ENCODE measurements around the gene ACOX1.
A peak's percentile ranks its signal among the peaks of the same experiment; 100 is the strongest.

The ACOX1 gene

DNA sequence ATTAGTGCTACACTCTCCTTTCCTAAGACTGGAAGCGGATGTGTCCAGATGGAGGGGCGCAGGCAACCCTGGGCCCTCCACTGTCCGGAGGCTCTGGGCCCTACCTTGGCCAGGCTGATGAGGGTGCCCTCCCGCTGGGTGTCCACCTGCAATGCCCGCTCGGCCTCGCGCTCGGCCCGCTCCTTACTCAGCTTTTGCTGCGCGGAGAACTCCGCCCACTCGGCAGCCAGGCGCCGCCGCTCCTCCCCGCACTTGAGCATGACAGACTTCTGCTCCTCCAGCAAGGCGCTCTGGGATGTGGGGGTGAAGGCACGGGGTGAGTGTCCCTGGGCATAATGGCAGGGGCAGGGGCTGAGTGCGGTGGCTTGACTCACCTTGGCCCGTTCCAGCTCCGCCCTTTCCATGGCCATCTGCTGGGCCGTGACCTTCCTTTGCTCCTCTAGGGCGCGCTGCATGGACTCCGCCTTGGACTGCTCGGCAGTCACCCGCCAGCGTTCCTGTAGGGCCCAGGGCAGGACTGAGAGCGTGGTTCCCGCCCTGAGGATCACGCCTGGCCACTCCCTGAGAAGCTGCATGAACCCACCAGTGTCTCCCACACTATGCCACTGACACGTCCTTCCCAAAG lies 64.2 kb downstream of the ACOX1 start:
- H3K27ac ChIP-seq (ENCODE audit: extremely low read depth, low read depth, low read length) = no peak overlapping the region
- H3K9me3 ChIP-seq (ENCODE audit: control insufficient read depth, insufficient read depth, low read depth, low read length) = no peaks in the 10 kb centered on the region
- CTCF ChIA-PET = interaction anchor here (0.9 to 3.2 kb wide), 4 partner anchors 9 to 85 kb away, joined by 3 to 16 read pairs (median 8); partner anchors contain the start of genes CDK3 and MRPL38
- H3K4me1 ChIP-seq (ENCODE audit: control insufficient read depth, insufficient read depth, low read length) = no peaks in the 10 kb centered on the region
- no peak overlapping the region for H3K4me3 ChIP-seq (ENCODE audit: low read depth, low read length)
- H3K36me3 ChIP-seq (ENCODE audit: control insufficient read depth in 2 of 2, insufficient read depth in 1 of 2, low read length in 2 of 2) = peaks cover 25 to 77% of the 10 kb centered on the region in 2 experiments; a peak in 2 of 3 replicates
- TF ChIP-seq GLIS2 (tag by site-specific recombination; IDR thresholded peaks at IDR 0.05) = 0 out of 2 replicates have a peak, but pooled peaks have one; percentile 4
- no peak for TF ChIP-seq ZNF184 (tag by site-specific recombination; IDR thresholded peaks at IDR 0.05)
- no peak for TF ChIP-seq ZNF571 (tag by site-specific recombination; IDR thresholded peaks at IDR 0.05)
- TF ChIP-seq, protein P1, sequence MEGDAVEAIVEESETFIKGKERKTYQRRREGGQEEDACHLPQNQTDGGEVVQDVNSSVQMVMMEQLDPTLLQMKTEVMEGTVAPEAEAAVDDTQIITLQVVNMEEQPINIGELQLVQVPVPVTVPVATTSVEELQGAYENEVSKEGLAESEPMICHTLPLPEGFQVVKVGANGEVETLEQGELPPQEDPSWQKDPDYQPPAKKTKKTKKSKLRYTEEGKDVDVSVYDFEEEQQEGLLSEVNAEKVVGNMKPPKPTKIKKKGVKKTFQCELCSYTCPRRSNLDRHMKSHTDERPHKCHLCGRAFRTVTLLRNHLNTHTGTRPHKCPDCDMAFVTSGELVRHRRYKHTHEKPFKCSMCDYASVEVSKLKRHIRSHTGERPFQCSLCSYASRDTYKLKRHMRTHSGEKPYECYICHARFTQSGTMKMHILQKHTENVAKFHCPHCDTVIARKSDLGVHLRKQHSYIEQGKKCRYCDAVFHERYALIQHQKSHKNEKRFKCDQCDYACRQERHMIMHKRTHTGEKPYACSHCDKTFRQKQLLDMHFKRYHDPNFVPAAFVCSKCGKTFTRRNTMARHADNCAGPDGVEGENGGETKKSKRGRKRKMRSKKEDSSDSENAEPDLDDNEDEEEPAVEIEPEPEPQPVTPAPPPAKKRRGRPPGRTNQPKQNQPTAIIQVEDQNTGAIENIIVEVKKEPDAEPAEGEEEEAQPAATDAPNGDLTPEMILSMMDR (tag by site-specific recombination; IDR thresholded peaks at IDR 0.05) = no peak
- no peak for TF ChIP-seq ZNF121 (tag by site-specific recombination; IDR thresholded peaks at IDR 0.05)
- POLR2A ChIA-PET = interaction anchor here (1.2 to 1.6 kb wide), 3 partner anchors 10 to 21 kb away, joined by 3 to 5 read pairs (median 3); partner anchors contain the start of genes MRPL38 and TRIM65

DNA sequence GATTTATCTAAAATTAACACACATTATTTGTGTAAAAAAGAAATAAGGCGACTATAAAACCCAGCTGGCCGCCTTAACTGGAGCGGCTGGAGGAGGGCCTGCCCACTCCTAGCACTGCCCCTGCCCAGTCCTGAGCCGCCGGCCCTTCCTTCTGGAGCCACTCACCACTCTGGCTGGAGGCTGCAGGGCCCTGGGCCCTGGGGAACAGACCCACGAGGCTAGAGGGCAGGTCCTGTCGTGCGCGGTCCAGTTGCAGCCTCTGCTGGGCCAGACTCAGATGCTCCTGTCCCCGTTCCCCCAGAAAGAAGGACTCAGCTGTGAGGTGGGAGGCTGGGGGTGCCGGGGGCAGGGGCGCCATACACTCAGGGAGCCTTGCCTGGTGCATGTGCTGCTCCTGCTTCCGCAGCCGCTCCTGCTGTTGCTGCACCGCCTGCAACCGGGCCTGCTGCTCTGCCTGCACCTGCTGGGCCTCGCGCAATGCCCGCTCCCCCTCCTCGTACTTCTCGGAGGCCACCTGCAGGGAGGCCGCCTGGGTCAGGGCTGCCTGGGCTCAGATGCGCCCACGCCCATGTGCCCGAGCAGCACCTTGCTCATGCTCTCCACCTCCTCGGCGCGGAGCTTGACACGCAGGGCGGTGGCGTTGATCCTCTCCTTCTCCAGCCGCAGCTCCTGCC lies 65.3 kb downstream of the ACOX1 start:
- no peak for TF ChIP-seq ZNF19 (tag by site-specific recombination; IDR thresholded peaks at IDR 0.05; ENCODE audit: low read depth)
- no peak for TF ChIP-seq ZNF571 (tag by site-specific recombination; IDR thresholded peaks at IDR 0.05)
- TF ChIP-seq ZFP3 (tag by site-specific recombination; IDR thresholded peaks at IDR 0.05; ENCODE audit: low read depth) = no peak
- TF ChIP-seq, protein P2, sequence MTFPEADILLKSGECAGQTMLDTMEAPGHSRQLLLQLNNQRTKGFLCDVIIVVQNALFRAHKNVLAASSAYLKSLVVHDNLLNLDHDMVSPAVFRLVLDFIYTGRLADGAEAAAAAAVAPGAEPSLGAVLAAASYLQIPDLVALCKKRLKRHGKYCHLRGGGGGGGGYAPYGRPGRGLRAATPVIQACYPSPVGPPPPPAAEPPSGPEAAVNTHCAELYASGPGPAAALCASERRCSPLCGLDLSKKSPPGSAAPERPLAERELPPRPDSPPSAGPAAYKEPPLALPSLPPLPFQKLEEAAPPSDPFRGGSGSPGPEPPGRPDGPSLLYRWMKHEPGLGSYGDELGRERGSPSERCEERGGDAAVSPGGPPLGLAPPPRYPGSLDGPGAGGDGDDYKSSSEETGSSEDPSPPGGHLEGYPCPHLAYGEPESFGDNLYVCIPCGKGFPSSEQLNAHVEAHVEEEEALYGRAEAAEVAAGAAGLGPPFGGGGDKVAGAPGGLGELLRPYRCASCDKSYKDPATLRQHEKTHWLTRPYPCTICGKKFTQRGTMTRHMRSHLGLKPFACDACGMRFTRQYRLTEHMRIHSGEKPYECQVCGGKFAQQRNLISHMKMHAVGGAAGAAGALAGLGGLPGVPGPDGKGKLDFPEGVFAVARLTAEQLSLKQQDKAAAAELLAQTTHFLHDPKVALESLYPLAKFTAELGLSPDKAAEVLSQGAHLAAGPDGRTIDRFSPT (tag by site-specific recombination; IDR thresholded peaks at IDR 0.05) = no peak
- no peak for TF ChIP-seq ZIC2 (tag by site-specific recombination; IDR thresholded peaks at IDR 0.05)
- TF ChIP-seq, protein P3, sequence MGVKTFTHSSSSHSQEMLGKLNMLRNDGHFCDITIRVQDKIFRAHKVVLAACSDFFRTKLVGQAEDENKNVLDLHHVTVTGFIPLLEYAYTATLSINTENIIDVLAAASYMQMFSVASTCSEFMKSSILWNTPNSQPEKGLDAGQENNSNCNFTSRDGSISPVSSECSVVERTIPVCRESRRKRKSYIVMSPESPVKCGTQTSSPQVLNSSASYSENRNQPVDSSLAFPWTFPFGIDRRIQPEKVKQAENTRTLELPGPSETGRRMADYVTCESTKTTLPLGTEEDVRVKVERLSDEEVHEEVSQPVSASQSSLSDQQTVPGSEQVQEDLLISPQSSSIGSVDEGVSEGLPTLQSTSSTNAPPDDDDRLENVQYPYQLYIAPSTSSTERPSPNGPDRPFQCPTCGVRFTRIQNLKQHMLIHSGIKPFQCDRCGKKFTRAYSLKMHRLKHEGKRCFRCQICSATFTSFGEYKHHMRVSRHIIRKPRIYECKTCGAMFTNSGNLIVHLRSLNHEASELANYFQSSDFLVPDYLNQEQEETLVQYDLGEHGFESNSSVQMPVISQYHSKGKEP (tag by site-specific recombination; IDR thresholded peaks at IDR 0.05) = peak; percentile 57; the same call in 1 of the 2 replicates
- TF ChIP-seq SP2 (tag by site-specific recombination; IDR thresholded peaks at IDR 0.05) = no peak
- TF ChIP-seq KLF8 (tag by site-specific recombination; IDR thresholded peaks at IDR 0.05) = no peak
- TF ChIP-seq, protein P1 (tag by site-specific recombination; IDR thresholded peaks at IDR 0.05) = no peak
- Histone ChIP-seq H3K4me3 (ENCODE audit: low read depth, low read length) (no peak overlapping the region), H3K36me3 (ENCODE audit: control insufficient read depth in 2 of 2, insufficient read depth in 1 of 2, low read length in 2 of 2) (peaks cover 22 to 75% of the 10 kb centered on the region in 2 experiments; a peak in 2 of 3 replicates), H3K9me3 (ENCODE audit: control insufficient read depth, insufficient read depth, low read depth, low read length) (no peaks in the 10 kb centered on the region), H3K27ac (ENCODE audit: extremely low read depth, low read depth, low read length) (no peak overlapping the region), H3K4me1 (ENCODE audit: control insufficient read depth, insufficient read depth, low read length) (no peaks in the 10 kb centered on the region)
- ChIA-PET CTCF (interaction anchor here (1.0 to 1.1 kb wide), 2 partner anchors 14 to 87 kb away, joined by 3 to 4 read pairs; partner anchors contain the start of gene CDK3), POLR2A (interaction anchor here (1.4 kb wide), 1 partner anchor 17 kb away, joined by 3 read pairs; the partner anchor contains the start of gene TRIM65)

Measured in HEK293 (cell line).